Measurements from ENCODE around the gene VRK2.
"Not testable (repeated sequence)": the region's sequence is repeated elsewhere in the genome, so short reads cannot be mapped to it uniquely, and the experiment has no call there.

VRK2 gene

DNA sequence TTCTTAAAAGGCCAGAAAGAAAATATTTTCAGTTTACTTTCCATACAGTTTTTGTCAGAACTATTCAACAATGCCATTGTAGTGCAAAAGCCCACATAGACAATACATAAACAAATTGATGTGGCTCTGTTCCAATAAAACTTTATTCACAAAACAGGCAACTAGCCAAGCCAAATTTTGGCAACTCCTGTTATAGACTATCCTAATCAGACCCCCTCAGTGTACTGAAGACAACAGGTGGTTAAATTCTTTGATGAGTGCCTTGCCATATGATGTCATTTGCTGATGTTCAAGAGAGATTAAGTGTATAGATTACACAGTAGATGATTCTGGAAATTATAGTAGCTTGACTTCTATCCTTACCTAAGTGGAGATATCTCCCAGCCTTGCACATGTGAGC is 111.1 kb downstream of the VRK2 start:
- in situ Hi-C loops (cut with MboI; ENCODE audit: low sequenced_read_pairs), result no loop called here

DNA sequence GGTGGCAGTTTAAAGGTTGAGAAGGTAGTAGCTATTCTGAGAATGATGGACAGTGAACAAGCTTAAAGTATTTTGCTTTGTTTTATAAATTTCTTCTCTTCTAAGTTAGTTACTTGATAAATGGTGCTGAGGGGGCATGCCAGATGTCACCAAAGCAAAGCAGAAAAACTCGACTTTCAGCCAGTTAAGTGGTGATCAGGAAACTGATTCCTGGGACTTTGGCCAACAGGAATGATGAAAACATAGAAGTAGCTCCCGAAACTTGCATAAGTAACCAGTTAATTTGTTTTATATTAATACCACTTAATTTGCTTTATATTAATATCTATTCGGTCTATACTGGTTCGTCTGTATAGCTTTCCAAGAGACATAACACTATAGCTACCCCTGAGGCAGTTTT is 111.9 kb downstream of the VRK2 start:
- in situ Hi-C loops (cut with MboI; ENCODE audit: low sequenced_read_pairs), result no loop called here

DNA sequence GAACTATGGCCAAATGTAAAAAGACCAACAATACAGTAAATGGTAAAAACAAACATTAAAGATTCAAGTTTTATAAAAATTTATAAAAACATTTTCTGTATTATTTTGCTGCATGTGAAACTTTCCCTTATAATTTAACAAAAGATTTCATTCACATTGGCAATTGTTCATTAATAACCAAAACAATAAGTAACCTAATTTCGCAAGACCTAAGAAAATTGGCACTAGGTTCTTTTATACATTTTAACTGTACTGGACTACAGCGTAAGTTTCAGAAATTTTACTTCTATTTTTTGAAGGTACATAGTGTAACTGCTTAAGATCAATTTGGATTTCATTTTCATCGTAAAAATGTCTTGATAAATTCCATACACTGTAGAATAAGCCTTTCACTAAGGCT is 117.3 kb downstream of the VRK2 start:
- in situ Hi-C loops (cut with MboI; ENCODE audit: low sequenced_read_pairs), result no loop called here

DNA sequence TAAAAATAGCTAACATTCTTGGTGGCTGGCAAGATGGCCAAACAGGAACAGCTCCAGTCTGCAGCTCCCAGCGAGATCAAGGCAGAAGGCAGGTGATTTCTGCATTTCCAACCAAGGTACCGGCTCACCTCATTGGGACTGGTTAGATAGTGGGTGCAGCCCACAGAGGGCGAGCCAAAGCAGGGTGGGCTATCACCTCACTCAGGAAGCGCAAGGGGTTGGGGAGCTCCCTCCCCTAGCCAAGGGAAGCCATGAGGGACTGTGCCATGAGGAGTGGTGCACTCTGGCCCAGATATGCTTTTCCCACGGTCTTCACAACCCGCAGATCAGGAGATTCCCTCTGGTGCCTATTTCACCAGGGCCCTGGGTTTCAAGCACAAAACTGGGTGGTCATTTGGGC is 121.5 kb downstream of the VRK2 start:
- in situ Hi-C loops (cut with MboI; ENCODE audit: low sequenced_read_pairs), result not testable (repeated sequence)

DNA sequence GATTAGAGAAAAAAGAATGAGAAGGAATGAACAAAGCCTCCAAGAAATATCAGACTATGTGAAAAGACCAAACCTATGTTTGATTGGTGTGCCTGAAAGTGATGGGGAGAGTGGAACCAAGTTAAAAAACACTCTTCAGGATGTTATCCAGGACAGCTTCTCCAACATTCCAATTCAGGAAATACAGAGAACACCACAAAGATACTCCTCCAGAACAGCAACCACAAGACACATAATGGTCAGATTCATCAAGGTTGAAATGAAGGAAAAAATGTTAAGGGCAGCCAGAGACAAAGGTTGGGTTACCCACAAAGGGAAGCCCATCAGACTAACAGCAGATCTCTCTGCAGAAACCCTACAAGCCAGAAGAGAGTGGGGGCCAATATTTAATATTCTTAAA is 123.2 kb downstream of the VRK2 start:
- in situ Hi-C loops (cut with MboI; ENCODE audit: low sequenced_read_pairs), result not testable (repeated sequence)

DNA sequence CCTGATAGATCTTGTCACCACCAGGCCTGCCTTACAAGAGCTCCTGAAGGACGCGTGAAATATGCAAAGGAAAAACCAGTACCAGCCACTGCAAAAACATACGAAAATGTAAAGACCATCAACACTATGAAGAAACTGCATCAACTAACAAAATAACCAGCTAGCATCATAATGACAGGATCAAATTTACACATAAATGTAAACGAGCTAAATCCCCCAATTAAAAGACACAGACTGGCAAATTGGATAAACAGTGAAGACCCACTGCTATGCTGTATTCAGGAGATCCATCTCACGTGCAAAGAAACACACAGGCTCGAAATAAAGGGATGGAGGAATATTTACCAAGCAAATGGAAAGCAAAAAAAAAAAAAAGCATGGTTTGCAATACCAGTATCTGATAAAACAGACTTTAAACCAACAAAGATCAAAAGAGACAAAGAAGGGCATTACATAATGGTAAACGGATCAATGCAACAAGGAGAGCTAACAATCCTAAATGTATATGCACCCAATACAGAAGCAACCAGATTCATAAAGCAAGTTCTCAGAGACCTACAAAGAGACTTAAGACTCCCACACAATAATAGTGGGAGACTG is 123.8 kb downstream of the VRK2 start:
- in situ Hi-C loops (cut with MboI; ENCODE audit: low sequenced_read_pairs), result not testable (repeated sequence)

DNA sequence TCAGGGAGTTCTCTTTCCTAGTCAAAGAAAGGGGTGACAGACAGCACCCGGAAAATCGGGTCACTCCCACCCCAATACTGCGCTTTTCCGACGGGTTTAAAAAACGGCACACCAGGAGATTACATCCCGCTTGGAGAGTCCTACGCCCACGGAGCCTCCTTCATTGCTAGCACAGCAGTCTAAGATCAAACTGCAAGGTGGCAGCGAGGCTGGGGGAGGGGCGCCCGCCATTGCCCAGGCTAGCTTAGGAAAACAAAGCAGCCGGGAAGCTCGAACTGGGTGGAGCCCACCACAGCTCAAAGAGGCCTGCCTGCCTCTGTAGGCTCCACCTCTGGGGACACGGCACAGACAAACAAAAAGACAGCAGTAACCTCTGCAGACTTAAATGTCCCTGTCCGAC is 125.2 kb downstream of the VRK2 start:
- in situ Hi-C loops (cut with MboI; ENCODE audit: low sequenced_read_pairs), result not testable (repeated sequence)

DNA sequence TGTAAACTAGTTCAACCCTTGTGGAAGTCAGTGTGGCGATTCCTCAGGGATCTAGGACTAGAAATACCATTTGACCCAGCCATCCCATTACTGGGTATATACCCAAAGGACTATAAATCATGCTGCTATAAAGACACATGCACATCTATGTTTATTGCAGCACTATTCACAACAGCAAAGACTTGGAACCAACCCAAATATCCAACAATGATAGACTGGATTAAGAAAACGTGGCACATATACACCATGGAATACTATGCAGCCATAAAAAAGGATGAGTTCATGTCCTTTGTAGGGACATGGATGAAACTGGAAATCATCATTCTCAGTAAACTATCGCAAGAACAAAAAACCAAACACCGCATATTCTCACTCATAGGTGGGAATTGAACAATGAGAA is 130.6 kb downstream of the VRK2 start:
- in situ Hi-C loops (cut with MboI; ENCODE audit: low sequenced_read_pairs), result not testable (repeated sequence)

DNA sequence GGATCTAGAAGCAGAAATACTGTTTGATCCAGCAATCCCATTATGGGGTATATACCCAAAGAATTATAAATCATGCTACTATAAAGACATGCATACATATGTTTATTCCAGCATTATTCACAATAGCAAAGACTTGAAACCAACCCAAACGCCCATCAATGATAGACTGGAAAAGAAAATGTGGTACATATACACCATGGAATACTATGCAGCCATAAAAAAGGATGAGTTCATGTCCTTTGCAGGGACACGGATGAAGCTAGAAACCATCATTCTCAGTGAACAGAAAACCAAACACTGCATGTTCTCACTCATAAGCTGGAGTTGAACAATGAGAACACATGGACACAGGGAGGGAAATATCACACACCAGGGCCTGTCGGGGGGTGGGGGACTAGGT is 133.6 kb downstream of the VRK2 start:
- in situ Hi-C loops (cut with MboI; ENCODE audit: low sequenced_read_pairs), result not testable (repeated sequence)

DNA sequence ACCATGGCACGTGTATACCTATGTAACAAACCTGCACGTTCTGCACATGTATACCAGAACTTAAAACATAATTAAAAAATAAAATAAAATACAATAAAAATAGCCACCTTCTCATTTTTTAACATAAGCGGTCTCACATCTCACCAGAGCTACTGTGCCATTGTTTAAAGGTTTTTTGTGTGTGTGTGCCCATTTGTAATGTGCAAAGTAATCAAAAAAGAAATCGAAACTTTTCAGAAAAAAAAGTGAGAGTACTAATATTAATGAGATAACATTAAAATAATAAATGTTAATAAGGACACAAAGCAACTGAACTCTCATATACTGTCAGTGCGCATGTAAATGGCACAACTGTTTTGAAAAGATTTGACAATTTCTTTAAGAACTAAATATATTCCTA is 134.0 kb downstream of the VRK2 start:
- in situ Hi-C loops (cut with MboI; ENCODE audit: low sequenced_read_pairs), result no loop called here

DNA sequence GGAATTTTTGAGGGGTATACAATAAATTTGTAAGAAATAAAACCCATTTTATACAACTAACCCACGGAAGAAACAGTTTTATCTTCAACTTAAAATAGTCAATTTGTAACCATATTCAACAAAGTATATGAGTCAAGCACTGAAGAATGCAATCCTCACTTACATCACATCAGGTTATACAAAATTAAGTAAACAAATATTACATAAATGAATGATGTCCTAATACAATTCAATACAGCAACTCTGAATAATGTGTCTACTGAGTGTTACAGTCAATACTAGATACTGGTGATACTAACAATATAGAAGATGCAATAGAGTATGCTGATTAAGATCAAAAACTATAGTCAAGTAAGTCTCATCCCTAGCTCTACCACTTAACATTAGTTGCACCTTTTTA is 135.9 kb downstream of the VRK2 start:
- in situ Hi-C loops (cut with MboI; ENCODE audit: low sequenced_read_pairs), result no loop called here

DNA sequence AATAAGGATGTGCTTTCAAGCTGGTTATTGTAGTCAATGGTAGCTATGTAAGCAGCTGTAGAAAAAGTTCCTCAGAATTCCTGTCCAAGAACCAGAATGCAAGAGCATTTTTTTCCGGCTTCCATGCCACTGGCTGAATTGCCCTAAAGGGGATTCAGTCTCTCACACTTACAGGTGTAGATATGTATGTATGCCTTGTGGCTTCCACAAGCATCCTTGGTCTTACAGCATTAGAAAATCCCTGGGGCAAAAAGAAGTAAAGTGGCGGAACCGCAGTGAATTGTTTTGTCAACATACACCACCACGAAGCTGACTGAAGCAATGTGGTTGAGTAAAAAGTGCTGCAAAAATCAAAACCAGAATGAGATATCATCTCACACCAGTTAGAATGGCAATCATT is 139.9 kb downstream of the VRK2 start:
- in situ Hi-C loops (cut with MboI; ENCODE audit: low sequenced_read_pairs), result no loop called here

DNA sequence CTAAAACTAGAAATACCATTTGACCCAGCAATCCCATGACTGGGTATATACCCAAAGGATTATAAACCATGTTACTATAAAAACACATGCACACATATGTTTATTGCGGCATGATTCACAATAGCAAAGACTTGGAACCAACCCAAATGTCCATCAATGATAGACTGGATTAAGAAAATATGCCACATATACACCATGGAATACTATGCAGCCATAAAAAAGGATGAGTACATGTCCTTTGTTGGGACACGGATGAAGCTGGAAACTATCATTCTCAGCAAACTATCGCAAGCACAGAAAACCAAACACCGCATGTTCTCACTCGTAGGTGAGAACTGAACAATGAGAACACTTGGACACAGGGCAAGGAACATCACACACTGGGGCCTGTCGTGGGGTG is 140.4 kb downstream of the VRK2 start:
- in situ Hi-C loops (cut with MboI; ENCODE audit: low sequenced_read_pairs), result not testable (repeated sequence)

DNA sequence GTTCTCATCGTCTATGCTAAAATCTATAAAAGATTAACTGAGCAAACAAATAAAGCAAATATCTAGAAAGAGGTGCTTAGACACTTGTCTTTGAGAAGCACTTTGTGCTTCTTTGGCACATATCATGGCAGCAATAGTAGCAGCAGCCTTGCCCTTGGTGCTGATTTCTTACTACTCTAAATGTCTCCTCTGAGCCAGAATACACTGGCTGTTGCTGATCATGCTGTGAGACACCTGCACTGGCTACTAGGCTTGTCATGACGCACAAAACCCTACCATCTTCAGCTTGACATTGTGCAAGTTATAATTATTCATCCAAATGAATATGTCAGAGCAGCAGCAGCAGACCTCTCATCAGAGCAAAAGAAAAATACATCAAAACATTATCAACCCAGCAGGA is 147.9 kb downstream of the VRK2 start:
- in situ Hi-C loops (cut with MboI; ENCODE audit: low sequenced_read_pairs), result no loop called here

DNA sequence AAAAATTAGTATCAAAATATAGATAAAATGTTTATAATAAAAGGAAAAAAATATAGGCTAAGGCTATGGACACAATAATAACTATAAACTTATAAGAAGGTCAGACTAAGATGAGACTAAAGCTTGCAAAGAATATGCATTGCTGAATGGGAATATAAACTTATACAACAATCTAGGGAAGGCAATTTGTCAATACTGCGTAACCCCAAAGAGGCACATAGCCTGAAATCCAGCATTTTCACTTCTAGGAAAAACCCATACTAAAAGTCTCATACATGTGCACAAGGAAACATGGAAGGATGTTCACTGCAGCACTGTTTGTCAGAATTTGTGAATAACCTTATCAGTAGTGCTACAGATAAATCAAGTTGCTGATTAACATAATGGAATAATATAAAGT is 149.1 kb downstream of the VRK2 start:
- in situ Hi-C loops (cut with MboI; ENCODE audit: low sequenced_read_pairs), result no loop called here

DNA sequence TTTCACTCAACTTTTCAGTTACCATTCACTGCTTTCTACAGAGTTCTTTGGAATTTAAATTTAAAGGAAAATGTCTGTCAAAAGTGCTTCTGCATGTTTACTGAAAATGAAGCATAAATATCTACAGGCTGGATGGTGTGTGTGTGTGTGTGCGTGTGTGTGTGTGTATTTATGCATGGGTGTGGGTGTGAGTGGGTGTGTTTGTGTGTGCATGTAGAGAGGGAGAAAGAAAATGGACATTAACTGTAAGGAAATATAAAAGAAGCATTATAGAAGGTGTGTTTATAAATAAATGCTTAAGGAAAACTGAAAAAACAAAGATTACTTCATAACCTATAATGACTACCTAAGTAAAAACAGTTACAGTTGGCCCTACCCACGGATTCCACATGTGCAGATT is 151.3 kb downstream of the VRK2 start:
- in situ Hi-C loops (cut with MboI; ENCODE audit: low sequenced_read_pairs), result no loop called here

DNA sequence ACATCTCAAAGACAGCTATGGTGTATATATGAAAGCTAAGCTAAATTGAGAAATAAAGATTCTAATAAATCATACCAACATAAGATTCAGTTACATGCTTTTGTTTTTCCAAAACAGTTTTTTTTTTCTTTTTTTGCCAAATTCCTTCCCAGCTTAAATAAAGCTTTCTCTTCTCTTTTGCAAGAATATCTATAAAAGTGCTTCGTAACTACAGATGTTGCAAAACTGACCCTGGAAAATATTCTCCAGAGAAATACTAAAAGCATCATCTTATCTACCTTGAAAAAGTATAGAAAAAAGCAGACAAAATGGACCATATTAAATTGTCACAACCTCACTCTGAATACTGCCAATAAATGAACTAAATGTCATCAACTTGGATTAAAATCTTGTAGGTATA is 155.8 kb downstream of the VRK2 start:
- in situ Hi-C loops (cut with MboI; ENCODE audit: low sequenced_read_pairs), result no loop called here

DNA sequence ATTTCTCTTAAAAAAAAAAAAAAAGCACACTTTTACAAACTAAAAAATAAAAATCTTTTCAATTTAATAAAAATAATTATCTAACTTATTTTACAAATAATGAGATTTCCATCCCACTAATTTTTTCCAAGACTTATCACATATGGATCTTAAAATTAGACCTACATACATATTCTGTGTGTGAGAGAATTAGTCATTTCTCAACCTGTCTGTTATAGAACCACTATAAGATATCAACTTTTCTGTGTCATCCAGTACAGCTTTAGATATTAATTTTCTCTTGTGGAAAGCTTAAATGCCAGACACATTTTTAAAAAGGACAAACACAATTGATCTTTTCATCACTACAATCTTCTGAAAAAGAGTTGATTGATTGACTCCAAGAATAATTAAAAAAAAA is 156.4 kb downstream of the VRK2 start:
- in situ Hi-C loops (cut with MboI; ENCODE audit: low sequenced_read_pairs), result no loop called here

DNA sequence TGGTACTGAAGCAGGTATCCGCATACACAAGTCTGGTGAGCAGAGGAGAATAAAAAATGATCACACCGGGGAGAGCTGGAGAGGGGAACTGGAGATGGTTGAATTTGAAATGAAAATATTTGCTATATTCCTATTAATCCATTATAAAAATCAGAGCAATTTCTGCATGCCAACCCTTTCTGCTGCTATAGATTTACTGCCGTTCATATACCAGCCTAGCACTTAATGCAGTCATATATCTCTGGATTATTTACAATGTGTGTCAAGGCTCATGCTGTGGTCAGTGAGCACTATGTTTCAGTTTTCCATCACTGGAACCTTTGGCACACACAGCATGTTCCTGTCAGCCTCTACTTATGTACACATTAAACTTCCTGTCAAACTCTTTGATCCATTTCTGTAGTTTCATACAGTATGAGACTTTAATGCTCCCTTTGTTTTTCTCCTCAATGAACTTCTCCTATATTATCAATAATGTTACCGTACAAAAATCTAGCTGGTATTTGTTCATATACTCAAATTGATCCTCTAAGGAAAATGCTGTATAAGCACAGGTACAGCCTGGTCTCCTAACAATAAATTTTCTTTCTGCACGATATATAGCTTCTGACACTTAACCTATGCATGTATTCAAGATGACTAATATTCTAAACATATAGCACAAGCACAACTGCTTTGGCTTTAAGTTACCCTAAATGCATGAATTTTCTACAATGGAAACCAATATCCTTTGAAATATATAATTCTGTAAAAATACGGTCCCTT is 157.8 kb downstream of the VRK2 start:
- in situ Hi-C loops (cut with MboI; ENCODE audit: low sequenced_read_pairs), result no loop called here

DNA sequence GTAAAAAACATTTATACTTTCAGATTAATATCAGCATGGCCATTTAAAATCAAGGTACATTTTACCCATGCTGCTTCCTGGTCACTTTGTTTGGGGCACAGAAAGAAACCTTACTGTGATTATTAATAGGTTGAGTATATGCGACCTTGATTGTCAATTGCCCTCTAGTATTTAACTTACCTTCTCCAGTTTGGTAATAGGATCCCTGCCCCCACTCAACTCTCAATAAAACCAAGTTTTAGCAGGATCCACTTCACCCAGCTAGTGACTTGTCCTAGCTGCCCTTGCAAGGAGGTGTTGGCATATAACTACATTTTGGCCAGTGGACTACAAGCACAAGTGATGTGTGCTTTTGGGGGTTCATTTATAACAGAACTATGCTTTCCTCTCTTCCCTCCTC is 160.2 kb downstream of the VRK2 start:
- in situ Hi-C loops (cut with MboI; ENCODE audit: low sequenced_read_pairs), result no loop called here

DNA sequence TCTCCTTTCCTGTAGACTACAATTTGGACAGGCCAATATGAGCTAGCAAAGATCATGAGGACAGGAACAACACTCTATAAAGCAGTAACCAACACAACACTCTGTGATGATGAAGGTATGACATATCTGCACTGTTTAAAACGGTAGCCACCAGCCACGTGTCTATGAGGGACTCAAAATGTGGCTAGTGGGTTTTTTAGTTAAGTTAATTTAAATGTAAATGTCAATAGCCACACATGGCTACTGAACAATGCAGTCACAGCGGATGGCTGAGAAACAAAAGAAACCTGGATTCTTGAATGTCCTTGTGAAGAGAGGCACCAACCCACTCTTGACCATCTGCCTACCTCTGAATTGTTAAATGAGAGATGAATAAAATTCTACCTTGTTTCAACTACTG is 160.6 kb downstream of the VRK2 start:
- in situ Hi-C loops (cut with MboI; ENCODE audit: low sequenced_read_pairs), result no loop called here

Measured in hTERT RPE-1 (cell line).